ENCODE results near the gene PRH1.

Gene PRH1

GRCh38 chr12:10884086-10884725, at the start of gene PRH1:
Gene PRH1, minus strand, starts transcription at chr12:10884255. Its CDS starts 38 bp downstream, at chr12:10884217.
- no peak for DNase-seq (ENCODE audit: low read depth in 2 of 2)

- no peak for DNase-seq (ENCODE audit: low read depth in 2 of 2)
These were observed 44.8 kb upstream of the PRH1 start, which contains the start of gene PRH2 for GRCh38 chr12:10928746-10929286. Gene PRH2, plus strand, starts transcription at chr12:10929236. Its CDS starts 38 bp downstream, at chr12:10929274.

- DNase-seq (ENCODE audit: low read depth in 2 of 2), result no peak
These were observed 42.2 kb upstream of the PRH1 start for GRCh38 chr12:10926269-10926668.

DNA sequence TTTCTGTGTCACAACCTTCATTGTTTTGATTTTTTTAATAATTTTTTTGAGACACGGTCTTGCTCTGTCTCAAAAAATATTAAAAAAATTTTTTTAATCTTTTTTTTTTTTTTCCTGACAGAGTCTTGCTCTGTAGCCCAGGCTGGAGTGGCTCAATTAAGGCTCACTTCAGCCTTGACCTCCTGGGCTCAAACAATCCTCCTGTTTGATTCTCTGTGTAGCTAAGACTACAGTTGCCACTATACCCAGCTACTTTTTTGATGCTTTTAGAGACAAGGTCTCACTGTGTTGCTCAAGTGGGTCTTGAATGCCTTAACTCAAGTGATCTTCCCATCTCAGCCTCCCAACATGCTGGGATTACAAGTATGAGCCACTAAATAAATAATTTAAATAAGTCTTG, 35.8 kb upstream of the PRH1 start:
- no peak for DNase-seq (ENCODE audit: low read depth in 2 of 2)

GRCh38 chr12:10910380-10910779, 26.3 kb upstream of the PRH1 start:
- DNase-seq (ENCODE audit: low read depth in 2 of 2), result no peak

DNA sequence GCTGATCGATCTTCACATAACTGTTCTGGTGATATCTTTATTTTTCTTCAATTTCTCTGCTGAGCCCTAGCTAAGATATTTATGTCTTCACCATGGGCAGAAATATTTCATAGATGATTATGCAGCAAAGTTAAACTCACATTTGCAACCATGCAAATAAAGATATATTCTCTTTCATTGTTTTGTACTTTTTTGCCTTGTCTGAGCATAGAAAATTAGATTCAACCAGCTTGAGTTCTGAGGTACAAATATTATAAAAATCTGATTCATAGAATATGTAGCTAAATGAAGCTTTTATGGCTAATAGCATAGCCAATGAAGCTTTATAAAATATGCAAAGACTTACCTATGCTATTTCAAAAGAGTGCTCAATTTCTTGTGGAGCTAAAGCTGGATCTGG, 25.4 kb upstream of the PRH1 start, which contains the start of gene TAS2R13:
TSS of gene TAS2R13 (minus strand) at position 101 of the 400 bp plus-strand sequence. CDS start 264 bp downstream, outside the sequence.
- DNase-seq (ENCODE audit: low read depth in 2 of 2), result no peak

- DNase-seq (ENCODE audit: low read depth in 2 of 2), result no peak
These were observed 20.6 kb upstream of the PRH1 start for GRCh38 chr12:10904686-10905085.

- no peak for DNase-seq (ENCODE audit: low read depth in 2 of 2)
These were observed 17.4 kb upstream of the PRH1 start for GRCh38 chr12:10901427-10901826.

DNA sequence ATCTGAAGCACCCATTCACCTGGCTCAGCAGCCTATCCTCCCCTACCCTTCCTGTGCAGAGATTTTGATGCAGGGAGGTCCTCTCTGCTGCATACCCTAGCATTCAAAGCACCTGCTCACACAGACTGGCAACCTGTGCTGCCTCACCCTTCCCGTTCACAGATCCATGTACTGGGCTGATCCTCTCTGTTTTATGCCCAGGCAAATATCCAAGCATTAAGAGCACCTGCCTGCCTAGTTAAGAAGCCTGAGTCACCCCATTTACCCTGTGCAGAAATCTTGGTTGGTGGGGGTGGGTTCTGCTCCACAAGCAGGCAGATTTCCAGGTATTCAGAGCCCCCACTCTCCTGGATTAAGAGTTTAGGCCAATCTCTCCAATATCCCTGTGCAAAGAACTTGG, 16.9 kb upstream of the PRH1 start:
- no peak for DNase-seq (ENCODE audit: low read depth in 2 of 2)

- no peak for DNase-seq (ENCODE audit: low read depth in 2 of 2)
These were observed 16.5 kb upstream of the PRH1 start for GRCh38 chr12:10900530-10900929.

GRCh38 chr12:10896854-10897253, 12.8 kb upstream of the PRH1 start:
- DNase-seq (ENCODE audit: low read depth in 2 of 2), result no peak

DNA sequence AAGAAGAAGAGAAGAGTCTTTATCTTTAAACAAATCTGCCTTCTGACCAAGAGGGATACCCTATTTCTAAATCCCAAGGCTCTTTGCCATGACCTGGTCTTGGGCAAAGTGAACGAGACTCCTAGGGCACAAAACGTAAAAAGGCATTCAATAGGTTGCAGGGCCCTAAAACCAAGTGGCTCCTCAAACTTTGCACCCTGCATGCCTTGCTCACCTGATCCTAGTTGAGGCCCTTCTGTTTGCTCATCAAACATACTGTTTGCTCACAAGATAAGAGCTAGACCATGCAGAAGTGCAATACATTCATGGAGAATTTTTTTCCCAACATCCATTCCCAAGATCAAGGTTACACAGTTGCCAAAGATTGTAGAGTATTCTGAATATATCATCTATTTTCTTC, 7.9 kb upstream of the PRH1 start:
- DNase-seq (ENCODE audit: low read depth in 2 of 2), result no peak

GRCh38 chr12:10889226-10889625, 5.2 kb upstream of the PRH1 start:
- no peak for DNase-seq (ENCODE audit: low read depth in 2 of 2)

GRCh38 chr12:10873378-10873777, 10.7 kb downstream of the PRH1 start:
- DNase-seq (ENCODE audit: low read depth in 2 of 2), result no peak

- DNase-seq (ENCODE audit: low read depth in 2 of 2), result no peak
These were observed 16.7 kb downstream of the PRH1 start for GRCh38 chr12:10867381-10867780.

DNA sequence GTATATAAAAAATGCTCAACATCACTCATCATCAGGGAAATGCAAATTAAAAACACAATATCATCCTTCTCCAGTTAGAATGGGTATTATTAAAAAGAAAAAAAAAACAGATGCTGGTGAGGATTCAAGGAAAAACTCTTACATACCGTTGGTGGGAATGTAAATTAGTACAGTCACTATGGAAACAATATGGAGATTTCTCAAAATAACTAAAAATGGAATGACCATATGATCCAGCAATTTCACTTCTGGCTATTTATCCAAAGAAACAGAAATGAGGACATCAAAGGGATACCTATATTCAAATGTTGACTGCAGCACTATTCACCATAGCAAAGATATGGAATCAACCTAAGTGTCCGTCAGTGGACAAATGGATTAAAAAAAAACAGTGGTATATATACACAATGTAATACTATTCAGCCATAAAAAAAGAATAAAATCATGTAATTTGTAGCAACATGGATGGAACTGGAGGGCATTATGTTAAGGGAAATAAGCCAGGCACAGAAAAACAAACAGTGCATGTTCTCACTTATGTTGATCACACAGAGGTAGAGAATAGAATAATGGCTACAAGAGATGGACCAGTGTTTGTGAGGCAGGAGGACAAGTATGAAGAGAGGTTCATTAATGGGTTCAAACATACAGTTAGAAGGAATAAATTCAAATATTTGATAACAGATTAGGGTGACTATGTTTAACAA, 20.4 kb downstream of the PRH1 start:
- no peak for DNase-seq (ENCODE audit: low read depth in 2 of 2)

GRCh38 chr12:10861366-10861765, 22.7 kb downstream of the PRH1 start:
- DNase-seq (ENCODE audit: low read depth in 2 of 2), result no peak

DNA sequence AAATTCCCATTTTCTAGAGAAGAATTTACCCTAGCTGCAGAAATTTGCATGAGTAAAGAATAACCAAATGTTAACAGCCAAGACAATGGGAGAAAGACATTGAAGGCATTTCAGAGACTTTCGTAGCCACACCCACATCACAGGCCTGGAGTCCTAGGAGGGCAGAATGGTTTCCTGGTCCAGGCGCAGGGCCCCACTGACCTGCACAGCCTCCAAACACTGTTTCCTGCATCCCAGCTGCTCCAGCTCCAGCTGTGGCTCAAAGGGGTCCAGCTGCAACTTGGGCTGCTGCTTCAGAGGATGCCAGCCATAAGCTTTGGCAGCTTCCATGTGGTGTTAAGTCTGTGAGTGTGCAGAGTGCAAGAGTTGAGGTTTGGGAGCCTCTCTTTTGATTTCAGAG, 28.2 kb downstream of the PRH1 start:
- DNase-seq (ENCODE audit: low read depth in 2 of 2), result no peak

- DNase-seq (ENCODE audit: low read depth in 2 of 2), result no peak
These were observed 30.3 kb downstream of the PRH1 start for GRCh38 chr12:10853776-10854175.

DNA sequence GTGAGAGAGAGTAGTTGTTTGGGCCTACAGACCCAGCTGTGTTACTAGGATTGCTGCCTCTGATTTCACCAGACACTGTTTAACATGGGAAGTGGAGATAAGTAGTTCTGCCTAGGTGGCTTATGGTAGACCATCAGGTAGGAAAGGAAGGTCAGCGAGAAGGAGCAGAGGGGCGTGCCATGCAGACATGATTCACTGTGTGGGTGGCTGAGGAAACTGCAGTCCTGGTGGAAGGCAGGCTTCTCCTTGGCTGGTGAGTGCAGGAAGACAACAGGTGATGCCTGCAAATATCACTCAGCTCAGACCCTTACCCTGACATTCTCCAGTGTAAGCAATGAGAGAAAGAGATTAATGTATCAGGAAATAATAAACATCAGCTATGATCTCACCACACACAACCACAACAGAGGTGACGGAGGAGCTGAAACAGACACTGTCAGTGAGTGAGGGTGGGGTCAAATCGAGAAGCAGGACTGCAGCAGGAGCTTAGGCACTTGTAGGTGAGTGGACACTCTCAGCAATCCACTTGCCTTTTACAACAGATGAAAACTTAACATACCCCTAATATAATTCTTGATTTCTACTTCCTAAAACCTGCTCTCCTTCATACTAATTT, 32.7 kb downstream of the PRH1 start:
- no peak for DNase-seq (ENCODE audit: low read depth in 2 of 2)

DNA sequence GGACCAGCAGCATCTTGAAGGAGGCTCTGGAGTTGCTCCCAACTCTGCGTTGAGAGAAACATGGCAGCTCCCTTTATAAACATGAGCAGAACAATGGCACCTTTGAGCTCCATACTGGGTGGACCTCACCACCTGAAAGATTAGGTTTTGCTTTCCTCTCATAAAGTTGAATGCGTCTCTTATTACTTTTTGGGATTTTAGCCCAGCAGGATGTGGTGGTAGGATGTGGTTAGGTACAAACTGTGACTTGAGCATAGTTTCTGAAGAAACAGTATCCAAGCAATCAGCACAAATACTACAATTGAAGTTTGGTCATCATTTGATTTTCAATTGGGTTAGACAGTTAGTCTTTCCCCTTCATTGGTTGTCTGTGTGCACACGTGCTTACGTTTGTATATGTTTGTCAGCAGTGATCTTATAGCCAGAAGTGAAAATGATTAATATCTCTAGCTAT, 34.6 kb downstream of the PRH1 start, which contains the start of gene PRR4:
TSS of gene PRR4 (minus strand) at position 51 of the 454 bp plus-strand sequence. CDS start at position 13, 38 bp downstream.
- no peak for DNase-seq (ENCODE audit: low read depth in 2 of 2)

GRCh38 chr12:10847744-10848143, 36.3 kb downstream of the PRH1 start:
- DNase-seq (ENCODE audit: low read depth in 2 of 2), result no peak

Measured in stimulated activated CD4-positive, alpha-beta T cell treated with anti-CD3 and anti-CD28 coated beads, Interleukin-4, amount 100 ng/mL, for 48 hours (primary cell).